MM.1S (cell line): ENCODE data around the gene MYADML2.

Experiments
- CTCF ChIP-seq: fragments of 300-600 bp; sonication (generic); IDR thresholded peaks from 2 replicates; pipeline ENCODE4 v1.5.1; 2016; ENCODE audit warnings: antibody characterized with exemption, low read length, mixed read lengths
- EZH2phosphoT487 ChIP-seq: fragments of 300-600 bp; sonication (generic); IDR thresholded peaks from 2 replicates; pipeline ENCODE4 v1.6.1; 2018; ENCODE audit warnings: antibody characterized with exemption, low read length

DNA sequence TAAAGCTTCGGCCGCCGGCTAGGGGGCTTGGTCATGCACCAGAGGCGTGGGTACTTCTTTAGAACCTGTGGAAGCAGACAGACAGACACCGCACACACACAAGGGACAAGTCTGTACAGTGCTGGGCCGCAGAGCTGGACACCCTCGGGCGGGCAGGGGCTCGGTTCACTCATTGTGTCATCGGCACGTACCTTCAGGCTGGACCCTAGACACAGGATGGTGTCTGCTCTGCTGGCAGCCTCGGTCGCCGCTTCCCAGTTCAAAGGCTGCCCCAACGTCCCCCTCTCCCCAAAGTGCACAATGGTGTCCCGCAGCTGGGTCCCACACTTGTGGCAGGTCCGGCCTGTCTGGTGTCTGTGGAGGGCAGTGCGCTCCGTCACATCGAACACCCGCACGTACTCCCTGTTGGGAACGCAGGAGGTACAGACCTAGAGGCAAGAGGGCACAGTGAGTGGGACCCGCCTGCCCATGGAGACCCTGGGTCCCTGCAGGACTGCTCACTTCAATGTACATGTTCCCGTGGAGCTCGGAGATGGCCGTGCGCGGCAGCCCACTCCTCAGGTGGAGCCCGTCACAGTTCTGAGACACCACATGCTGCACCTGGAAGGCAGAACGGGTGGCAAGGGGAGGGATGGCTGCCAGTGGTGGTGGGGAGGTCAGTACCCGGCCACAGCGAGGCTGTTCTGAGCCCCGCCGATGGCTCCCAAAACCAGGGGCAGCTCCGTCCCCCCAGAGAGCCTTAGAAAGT is 32.8 kb downstream of the MYADML2 start:
- TF ChIP-seq CTCF, result no peak
- TF ChIP-seq EZH2phosphoT487, result no peak
